Stromal cell of bone marrow (primary cell): ENCODE data around the gene EFNB2.
A peak's percentile ranks its signal among the peaks of the same experiment; 100 is the strongest.

Experiments
- DNase-seq: peaks from one replicate; pipeline ENCODE4 v3.0.0-alpha.2; 2012; ENCODE audit warnings: low read depth

The EFNB2 gene

DNA sequence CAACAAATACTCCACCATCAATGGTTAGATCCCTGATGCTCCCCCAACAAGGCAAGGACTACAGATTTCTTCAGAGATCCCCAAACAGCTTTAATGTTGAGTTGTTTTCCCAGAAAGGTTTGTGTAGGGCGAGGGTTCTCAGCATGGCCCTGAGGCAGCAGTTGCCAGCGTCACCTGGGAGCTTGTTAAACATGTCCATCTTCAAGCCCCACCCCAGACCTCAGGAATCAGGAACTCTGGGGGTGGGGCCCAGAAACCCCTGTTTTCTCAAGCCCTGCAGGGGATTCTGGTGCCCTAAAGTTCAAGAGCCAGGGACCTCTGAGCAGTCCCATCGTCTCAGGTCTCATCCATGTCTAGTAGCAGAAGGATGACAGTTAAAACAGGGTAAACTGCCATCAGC, 9.6 kb downstream of the EFNB2 start:
- no peak for DNase-seq

DNA sequence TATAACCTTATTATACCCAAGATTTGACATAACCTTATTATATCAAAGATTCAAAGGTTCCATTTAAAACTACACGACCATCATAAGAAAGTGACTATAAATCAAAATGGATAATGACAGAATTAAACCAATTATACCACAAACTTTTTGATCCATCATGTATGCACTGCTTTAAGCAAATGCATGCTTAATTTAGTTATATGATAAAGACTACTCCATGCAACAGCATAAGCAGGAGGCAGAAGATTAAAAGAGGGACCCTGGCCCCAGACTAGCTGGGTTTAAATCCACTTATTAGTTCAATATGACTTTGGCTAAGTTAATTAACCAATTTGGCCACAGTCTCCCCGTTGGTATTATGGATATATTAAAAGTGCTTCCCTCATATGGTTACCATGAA, 11.4 kb downstream of the EFNB2 start:
- DNase-seq = no peak

DNA sequence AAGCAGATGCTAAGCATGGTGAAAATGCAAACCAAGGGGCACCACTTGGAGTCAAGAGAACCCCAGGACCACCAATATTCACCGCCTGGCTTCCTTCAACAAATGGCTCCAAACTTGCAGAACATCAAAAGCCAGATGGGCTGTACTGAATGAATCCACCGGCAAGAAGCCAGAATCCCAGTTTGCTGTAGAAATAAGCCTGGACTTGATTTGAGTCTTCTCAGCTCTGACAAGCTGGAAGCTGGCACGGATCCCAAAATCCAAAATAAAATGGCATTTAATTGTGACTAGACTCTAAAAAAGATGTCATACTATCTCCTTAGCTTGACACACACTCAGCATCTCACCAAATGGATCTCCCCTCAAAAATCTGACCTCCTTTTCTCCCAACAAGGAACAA, 11.9 kb downstream of the EFNB2 start:
- no peak for DNase-seq

DNA sequence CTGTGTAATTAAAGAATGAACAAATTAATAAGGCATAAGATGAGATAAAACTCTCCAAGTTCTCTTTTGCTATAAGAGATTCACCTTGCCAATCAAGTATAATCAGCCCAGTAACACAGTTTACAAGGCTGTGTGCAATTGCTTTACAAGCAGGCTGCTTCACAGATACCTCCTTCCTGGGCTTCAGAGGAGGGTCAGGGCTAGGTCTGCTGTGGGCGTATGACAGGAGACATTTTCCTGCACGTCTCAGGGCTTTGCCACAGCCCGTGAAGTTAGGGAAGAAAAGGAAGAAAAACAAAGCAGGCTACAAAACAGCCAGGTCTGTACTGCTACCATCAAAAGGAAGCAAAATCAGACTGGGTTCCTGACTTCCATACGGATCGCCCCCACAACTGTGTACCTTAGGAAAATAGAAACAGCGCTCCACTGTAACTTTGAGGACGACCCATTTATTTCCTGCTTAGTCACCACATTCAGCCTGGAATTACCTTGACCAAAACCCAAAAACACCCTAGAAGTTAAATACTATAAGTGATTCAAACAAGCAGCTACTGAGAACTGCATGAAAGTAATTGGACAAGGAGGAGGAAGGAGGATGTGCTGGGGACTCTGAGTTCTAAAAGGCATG, 12.4 kb downstream of the EFNB2 start:
- no peak for DNase-seq

DNA sequence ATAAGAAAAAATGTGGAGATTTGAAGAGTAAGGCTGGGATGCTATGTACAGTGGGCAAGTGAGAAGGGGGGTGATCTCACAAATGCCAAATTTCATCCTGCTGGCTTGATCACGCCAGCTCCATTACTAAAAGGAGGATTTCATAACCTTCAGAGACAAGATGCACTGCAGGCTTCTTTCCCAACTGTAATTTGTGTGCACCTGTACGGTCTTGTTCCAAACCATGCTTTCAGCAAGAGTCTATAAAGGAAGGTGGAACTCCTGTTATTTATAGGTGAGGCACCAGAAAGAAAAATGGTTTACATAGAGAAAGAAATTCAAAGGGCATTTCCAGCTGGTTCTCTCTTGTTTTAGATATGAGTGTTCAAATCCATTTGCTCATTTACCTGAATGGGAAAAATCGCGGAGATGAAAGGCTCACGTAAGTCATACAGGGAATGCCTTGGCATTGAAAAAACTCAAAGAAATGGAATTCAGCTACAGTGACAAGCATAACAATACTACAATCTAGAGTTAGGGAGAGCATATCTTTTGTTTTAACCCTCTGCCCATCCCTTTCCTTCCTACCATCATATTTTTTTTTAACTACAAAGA, 13.3 kb downstream of the EFNB2 start:
- no peak for DNase-seq

DNA sequence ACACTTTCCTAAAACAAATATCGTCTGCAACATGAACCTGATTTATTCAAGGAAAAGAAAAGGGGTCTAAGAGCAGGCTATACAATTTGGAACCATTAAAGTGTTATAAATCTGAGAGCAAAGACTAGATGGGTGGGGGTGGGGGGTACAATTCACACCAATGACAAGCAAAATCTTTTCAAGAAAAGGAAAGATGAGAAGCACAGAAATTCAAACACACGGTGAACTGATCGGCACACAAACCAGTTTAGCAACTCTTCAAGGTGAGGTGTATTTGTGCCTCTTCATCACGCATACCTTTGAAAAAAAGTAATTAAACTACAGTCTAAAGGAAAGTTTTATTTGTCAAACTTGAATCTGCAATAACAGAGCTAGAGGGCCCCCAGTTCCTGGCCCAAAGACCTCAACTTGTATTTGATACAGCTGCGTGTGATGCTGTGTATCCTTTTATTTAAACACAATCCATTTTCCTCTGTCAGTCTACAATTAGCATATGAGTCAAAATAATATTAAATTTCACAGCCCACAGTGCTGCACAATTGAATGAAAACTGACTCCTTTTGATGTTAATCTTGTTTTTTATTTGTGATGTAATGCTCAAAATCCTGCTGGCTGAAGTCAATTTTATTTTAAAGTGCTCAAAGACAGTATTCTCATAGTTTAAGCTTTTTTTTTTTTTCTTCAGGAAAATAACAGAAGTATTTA, 14.2 kb downstream of the EFNB2 start:
- no peak for DNase-seq

DNA sequence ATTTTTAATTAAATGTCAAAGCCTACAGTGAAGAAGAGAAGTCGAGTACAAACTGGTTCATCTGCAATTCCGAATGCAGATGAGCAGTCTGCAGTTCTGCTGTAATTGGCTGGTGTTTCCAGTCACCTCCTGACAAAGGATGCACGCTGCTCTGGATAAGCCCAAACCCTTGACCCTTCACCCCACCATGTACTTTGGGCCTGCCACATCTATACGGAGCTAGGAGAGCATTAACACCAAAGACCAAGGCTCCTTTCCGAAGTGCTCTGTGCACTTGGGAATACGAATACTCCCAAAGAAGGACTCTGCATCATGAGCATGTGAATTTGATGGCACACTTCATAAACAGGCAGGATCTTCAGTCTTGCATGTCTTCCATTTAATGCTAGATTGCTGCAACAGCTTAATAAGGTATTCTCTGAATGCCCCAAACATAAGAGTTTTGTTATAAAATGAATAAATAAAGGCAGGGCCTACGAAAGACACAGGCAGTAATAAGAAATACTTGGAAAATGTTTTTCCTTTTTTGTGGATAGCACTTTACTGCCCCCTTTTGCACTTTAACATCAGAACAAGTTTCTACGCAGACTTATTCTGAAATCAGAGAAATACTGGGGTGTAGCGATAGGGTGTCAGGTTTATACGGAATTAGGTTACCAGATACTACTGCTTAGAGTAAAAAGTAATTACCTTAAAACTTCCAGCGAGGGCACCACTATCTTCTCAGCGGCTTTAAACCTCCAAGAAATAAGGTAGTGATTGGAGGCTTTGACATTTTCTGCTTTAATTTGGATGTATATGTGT, 15.0 kb downstream of the EFNB2 start:
- no peak for DNase-seq

DNA sequence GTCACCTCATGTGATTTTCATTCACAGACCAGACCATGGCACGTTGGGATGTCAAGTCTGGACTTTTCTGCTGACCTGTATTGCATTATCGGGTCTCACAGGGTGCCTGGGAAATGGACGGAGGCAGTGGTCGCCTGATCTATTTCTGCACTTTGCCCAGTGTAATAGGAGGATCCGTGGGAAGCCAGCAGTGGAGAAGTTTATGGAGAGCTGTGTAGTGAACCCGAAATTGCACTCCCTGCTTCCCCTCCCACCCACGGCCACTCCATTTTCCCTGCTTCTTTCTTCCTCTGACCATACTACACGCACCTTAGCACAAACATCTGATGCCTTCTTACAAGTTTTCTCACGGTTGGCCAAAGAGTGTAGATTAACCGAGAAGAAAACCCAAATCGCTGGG, 16.9 kb downstream of the EFNB2 start:
- no peak for DNase-seq

DNA sequence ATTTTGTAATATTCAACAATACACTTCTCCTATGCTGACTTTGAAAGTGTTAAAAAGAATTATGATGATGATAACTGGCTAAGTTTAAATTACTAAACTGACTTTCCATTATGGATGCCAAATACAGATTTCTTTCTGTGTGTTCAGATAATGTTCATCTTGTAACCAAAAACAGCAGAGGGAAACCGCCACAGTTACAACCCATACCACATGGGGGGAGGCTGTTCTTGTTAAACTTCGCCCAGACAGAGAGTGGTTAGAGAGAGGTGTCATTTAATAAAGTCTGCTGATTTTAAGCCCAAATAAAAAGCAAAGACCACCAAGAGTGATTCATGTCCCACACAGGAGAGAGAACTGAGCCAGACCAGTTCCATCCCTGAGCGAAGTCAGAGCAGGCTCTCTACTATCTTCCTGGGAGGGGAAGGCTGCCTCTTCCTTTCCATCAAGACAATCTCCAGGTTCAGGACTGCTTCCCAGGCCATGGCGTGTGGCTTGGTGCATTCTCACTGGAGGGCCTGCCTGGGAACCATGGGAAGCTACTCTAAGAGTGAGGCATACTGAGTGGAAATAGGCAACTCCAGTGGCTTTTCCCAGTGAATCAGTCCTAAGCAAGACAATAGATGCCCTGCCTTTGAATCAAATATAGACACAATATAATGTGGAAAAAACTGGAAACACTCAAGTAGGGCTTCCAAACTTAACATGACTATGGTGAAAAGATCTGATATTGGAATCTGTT, 18.2 kb downstream of the EFNB2 start:
- no peak for DNase-seq

DNA sequence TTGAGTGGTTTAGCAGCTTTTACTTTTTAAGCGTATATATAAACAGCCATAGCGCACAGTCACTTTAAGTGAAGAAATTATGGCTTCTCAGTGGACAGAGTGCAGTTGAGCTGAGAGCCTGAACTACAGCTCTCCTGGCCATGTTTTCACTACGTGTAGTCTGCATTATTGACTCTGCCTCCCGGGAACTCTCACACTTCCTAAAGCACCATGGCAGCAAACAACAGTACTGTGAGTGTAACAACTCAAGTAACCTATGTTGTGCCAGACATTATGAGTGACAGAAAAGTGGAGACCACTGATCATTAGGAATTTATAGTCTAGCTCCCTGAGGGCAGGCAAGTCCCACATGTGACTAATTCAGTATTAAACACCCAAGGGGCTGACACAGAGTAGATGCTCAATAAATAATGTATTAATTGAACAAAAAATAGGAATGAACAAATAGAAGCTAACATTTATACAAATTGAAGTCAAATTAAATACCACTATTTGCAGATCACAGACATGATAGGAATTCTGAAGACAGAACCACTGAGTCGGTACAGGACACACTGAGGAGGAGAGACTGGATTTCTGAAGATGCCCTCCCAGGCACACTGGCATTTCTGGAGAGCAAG, 19.7 kb downstream of the EFNB2 start:
- no peak for DNase-seq

DNA sequence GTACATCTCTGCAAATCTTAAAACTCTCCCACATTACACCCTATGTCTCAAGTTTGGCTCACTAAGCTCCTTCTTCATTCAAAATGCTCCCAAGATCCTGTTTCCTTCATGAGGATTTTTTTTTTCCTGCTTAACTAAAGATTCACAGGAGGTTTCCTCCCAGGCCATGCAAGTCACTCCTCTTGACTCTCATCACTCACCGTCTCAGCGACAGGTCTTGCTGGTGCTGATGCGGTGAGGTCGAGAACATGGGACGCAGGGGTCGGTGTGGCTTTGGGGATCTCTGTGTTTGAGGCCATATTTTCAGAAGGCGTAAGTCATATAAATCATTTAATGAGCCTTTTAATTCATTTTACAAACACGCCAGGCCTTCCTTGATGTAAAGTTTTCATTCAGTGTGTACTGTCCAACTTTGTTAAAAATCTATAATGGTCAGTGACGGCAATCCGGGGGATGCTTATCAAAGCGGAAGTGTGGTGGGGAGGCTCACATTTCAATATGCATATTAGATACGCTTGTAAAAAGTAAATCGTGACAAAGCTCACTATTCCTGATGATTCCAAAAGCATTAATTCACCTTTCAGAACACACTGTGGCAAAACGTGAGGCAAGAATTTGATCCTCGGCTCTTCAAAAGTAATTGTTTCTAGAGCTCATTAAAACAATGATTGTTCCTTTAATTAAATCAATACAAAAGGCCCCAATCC, 20.4 kb downstream of the EFNB2 start:
- no peak for DNase-seq

DNA sequence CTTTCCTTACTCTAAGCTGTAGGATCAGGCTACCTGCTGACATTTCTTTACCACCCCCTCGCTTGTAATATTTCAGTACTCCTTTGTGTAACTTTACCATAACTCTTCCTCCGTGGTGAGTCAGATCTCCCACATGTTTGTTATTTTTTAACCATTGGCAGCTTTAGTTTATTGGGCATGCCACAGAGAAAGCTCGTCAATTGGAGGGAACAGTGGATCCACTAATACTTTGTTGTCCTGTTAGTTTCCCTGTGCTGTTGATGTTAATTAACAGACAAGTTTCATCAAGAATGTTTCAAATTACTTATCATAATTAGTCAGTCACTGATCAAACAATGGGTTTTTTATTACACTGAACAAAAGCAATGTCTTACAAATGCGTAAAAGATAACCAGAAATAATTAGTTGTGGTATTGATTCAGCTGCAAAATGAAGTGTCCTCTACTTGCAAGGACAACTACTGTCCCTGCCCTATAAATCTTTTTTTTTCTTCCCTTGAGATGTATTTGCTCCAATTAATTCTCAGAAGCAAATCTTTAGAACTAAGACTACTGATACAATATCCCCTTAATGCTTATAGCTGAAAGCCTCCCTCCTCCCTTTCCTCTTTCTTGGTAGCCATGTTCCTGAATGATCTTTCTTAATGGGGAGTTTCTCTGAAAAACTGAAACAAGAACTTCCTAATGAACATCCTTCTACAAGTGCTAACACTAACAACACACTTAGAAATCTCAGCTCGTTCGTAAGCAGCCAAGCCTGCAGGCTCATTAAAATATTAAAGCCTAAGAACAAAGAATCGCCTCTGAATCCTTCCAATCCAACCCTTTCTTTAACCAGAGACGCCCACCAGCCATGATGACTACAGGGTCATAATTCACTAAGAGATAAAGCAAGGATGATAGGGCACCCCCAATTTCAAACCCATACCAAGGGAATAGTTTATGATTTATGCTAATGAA, 22.2 kb downstream of the EFNB2 start:
- no peak for DNase-seq

DNA sequence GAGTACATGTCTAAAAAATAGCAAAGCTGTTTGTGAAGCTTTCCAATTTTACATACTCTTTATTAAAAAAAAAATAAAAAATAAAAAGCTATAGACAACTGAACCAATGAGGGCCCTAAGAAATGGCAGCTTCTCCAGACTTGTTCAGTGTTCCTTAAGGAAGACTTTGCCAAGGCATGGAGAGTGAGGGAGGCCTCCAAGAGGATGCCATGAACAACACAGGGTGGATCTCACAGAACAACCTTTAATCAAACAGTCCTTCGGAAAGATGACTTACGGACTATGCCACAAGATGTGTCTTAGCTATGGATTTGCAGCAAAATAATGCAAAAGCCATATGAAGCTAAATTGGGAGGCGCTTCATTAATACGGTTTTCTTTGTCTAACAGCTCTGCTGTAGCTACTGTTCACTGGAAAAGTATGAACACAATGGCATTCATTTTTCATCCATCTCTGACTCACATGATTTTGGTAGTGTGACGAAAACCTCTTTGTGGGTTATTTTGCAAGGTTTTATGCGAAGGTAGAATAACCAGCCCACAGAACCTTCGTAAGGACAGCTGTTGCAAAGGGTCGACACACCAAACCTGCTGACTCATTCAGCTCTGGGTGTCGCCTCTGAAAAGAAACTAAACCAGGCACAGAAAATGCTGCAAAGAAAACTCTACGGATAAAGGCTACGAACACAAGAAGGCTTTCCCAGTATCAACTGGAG, 27.7 kb downstream of the EFNB2 start:
- peak; percentile 41 for DNase-seq

DNA sequence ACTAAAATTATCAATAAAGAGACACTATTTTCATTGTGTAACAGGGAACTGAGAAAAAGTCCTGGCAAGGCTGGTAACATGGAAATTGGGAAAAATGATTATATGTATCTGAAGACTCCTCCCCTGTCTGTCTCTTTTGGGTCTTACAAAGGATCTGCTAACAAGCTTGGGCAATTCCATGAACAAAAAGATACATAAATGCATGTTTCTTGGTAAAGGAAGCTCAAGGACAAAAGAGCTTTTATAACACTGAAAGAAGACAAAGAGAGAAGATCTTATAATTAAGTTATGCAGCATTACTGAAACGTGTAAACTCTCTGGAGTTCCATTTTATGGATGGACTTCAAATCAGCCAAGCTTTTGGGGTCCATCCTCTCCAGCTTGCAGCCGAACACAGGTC, 29.2 kb downstream of the EFNB2 start:
- DNase-seq = no peak

DNA sequence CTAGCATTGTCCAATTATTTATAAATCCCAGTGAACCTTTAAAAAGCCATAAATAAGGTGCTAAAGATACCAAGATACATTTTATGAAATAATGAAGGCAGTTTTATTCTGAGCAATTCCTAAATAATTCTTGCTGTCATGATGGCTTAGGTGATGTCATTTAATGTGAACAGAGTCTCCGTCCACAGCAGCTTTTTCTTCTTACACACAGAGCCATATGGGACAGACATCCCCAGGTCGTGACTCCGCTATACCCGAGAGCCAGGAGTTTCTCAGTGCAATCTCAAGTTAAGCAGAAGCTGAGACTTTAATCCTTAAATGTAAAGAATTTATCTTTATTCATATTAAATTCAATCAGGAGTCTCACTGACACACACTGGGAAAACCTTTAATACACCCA, 29.7 kb downstream of the EFNB2 start:
- DNase-seq = no peak

DNA sequence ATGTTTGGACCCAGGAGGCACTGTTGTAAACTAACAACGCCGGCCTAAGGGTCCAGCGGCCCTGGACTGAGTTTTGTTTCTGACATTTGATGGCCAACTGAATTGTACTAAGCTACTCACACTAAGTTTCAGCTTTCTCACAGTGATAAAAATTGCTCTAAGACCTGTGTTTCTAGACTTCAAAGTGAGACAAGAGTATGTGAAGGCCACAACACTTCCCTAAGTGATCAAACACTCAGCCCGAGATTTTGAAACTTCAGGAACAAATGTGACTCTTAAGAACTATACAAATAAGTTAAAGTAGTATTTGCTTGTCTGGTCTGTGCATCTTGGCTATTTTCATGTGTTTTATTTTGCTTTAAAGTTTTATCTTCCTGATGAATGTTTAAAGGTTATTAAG, 30.2 kb downstream of the EFNB2 start:
- no peak for DNase-seq

DNA sequence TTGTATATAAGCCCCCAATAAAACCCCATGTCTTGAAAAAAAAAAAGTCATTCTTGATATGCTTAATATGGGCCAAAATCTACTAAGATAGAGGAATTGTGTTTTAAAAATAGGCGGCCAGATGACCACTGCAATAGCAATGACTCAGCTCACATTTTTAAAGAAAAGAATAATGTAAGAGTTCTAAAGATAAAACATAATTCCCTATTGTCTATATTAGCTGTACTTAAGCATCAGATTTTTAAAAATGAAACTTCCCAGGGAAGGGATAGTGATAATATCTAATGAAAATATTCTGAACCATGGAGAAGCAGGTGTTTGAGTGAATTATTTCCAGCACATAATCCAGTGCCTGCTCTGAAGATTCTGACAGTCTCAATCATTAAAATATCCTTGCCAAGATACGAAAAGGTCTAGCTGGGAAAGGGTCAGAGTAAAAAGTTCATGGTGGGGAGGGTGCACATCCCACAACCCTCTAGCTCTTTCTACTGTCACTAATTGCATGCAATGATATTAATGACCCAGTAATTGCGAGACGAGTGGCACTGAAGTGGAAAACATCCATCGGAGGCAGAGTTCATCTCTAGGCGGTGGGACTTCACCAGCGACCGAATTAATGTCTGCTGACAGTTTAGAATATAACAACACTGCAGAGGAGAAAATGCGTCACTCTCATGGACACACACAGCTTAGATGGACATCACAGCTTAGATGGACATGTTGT, 31.6 kb downstream of the EFNB2 start:
- DNase-seq = no peak

DNA sequence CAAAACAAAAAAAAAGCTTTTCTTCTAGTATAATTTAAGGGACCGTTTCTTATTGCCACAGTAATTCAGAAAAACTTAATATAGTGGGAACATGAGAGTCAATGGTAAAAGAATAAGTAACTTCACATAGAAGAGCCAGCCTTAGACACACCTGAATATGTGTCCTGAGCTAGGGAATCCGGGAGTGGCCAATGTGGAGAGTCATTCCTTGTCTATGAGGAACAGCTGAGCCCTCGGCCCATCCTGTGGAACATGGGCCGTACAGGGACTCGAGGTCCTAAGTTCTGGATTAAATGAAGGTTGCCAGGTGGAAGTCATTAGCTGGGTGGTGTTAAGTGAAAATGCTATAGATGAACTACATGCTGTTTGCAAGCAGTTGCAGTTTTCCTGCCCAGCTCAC, 32.2 kb downstream of the EFNB2 start:
- no peak for DNase-seq

DNA sequence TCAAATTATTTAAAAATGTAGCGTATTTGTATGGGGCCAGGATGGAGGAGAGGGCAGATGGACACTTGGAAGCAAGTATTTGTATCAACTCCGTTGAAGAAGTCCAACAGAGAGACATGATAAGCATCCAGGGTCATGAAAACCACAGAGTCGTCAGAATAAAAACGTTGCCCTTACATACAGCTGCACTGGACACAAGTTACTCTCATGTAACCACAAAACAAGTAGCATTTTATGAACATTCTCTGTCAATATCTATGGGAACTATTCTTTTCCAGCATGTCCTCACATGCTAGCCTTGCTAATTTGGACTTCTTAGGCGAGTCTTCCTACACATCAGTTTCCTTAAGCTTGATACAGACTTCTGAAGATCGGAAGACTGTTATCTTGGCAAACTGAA, 35.0 kb downstream of the EFNB2 start:
- DNase-seq = no peak
